Embryonic facial prominence (tissue), 1 donor: ENCODE data around the gene NRP2.

Experiments
- DNase-seq: peaks from one replicate; pipeline ENCODE4 v3.0.0-alpha.2; 2016; ENCODE audit errors: extremely low spot score

NRP2 gene

DNA sequence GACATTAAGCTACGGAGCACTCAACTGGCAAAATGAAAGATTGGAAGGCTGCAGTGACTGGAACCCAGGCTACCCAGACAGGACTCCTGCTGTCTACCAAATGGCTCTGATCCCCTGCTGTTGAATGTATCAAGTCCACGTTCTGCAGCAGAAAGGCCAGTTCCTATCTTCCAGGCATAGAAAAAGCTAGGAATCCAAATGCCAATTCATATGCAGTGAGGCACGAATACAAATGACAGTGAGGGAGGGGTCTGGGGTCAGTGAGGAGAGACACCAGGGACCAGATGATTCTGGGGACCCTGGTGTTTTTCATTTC, 5.3 kb downstream of the NRP2 start:
- DNase-seq: no peak

DNA sequence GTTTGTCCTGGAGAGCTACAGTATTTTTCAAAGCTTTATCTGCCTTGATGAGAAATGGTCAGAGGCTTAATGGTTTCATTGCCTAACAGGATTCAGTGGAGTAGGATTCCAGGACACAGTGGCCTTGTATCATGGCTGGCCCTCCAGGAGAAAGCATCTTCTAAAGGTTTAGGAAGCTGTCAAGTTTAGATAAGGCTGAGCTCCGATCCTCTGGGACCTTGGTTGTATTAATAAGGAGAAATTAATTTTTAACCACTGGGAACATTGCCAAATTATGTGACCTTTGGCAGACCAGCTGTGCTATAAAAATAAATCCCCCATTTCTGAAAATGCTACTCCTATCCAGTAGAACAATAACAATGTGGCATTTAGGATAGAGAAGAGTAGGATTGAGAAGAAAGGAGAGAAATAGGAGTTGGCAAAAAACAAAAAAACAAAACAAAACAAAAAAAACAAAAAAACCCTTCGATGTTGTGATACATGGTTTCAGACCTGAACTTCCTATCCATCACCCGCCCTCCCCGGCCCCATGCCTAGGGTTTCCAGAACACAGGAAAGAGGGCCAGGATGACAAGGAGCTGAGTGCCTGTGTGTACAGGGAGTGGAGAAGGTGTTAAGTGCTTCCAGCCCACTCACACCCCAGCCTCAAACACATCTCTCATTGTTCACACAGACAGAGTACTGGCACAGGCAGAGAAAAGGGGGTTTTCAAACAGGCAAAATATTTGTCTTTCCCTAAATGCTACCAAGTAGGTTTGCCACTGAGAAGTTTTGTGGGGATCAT, 6.3 kb downstream of the NRP2 start:
- no peak for DNase-seq

DNA sequence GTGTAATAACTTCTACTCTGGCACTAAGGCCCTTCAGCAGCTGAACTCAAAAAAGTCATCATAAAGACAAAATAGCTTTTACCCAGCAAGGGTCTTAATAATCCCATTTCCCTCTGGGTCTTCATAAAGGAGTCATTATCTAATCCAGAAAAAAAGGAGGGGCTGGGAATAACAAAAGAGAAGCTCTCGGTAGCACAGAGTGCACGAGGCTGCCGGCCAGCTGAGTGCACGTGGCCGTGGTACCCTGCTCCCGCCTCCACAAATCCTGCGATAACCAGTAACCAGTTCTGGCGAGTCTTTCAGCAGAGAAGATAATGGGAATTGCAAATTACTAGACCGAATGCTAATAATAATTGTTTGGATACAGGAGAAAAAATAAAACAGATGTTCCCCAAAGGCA, 7.5 kb downstream of the NRP2 start:
- no peak for DNase-seq

DNA sequence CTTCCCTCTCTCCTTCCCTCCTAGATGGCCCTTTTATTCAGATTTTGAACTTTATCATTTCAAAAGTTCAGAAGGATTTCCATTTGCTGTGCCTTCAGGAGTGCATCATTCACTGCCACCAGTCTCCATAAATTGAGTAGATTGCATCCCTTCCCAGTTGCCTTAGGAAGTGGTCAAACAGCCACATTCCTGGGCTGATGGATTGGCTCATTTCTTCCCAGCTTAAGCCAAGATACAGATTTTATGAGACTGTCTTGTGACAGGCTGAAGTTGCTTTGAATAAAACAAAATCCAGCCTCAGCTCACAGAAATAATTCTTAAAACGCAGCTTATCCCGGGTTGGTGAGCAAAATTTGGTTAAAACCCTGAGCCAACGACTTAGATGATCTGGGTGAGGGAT, 9.8 kb downstream of the NRP2 start:
- no peak for DNase-seq

DNA sequence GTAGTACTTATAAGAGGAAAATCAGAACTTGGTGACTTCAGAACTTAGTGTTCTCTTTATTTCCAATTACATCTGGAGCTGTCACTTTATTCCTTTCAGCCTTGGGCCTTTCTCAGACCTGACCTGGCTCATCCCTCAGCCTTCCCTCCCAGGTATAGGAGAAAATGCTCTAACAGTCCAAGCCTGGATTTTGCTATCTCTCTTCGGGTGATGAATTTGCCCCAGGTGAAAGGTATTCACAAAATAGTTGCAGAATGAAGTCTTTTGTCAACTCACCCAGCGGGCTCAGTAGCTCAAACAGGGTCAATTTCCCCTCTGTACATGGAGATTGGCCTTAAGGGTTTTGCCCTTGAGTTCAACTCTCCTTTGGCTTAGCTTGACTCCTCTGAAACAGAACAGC, 12.0 kb downstream of the NRP2 start:
- no peak for DNase-seq

DNA sequence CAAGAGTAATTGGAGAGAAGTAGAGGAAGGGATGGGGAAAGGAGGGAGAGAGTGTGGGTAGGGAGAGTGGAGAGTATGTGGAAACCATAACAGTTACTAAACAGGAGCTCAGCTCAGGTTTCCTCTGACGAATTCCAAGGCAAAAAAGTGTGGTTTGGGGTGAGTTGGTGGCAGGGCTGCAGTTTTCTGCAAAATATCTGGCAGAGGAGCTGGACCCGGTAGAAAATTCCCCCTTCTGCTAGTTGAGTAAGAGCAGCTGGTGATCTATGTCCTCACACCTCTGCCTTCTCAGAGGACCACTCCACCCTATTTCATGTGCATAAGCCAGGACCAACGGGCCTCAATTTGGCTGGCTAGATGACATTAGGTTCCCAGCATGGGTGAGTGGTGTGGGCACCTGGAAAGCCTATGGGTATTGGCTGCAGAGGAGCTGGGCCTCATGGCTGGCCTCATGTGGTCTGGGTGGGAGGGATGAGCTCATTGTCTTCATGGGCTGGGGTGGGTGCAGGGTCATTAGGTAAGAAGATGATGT, 13.2 kb downstream of the NRP2 start:
- no peak for DNase-seq

DNA sequence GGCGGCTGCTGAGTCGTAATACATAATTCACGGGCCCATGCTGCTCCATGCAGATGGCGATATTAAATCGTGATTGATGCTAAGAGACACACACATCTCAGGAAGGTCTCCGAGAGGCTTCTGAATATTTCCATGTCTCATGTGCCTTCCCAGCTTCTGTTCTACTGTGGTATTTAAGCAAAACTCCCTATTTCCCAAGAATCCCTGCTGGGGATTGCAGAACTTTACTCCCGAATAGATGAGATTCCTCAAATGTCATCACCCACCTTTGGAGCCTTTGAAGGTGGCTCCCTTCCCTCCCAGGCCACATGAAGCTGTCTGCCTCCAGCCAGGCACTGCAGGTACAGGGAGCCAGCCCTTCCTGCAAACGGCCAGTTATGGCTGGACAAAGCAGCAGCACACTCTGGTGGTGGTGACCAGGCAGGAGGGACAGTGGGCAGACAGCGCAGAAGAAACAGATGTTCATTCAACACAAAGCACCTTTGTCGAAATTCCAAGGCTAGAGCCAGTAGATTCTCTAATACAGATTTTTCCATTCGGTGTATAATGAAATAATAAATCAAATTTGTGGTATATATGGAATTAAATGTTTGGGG, 14.1 kb downstream of the NRP2 start:
- no peak for DNase-seq

DNA sequence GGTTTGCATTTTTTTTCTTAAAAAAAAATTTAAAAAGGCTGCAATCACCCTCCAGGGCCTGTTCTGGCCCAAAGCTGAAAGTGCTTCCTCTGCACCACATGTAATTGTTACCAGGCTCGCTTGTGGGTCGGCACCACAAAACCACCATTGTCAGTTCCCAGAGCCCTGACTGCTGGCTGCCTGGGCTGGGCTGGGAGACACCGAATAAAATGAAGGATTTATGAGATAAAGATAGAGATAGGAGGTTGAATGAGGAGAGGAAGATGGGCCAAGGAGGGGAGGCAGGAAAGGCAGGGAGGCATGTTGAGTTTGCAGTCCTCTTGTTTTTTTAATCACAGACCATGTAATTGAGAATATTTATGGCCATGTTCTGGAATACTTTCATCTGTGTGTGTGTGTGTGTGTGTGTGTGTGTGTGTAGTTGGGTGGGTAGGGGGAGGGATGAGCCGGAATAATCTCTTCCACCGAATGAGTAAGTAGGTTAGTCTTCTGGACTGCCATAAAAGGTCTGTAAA, 14.7 kb downstream of the NRP2 start:
- DNase-seq: no peak

DNA sequence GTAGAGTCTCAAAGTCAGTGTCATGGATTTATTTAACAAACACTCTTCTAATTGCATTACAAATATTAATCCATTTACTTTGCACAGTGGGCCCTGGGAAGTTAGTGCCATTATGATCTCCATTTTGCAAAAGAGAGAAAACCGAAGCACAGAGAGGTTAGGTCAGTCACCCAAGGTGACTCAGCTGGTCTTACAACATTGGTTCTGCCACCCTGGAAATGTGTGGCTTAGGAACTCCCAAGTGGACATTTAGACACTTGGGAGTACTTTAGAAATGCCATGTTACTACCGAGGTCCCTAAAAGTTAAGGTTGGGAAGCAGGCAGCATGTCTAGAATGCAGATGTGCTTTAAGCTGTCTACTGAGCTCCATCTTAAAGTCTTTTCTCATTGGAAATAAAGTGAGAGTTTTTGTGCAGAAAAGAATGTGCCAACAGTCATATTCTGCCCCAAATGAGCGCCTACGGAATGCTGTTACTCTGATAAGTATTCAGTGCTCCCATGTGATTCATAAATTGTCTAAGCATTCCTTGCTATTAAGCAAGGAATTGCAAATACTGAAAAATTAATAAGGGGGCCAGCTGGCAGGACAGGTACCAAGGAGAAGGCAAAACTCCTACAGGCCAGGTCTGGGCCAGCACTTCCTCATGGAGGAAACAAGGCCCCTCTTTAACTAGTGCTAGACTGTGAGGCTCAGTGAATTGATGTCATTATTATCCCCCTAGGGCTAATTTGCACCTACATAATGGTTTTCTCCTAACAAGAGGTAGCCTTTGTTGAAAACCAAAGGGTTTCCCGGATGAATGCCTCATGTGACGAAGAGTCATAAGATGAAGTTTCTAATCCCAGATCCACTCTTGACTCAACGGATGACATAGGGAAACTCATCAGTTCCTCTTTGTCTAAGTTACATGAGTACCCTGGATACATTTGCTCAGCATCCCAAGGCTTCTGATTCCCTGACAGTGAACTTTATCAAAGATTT, 16.3 kb downstream of the NRP2 start:
- no peak for DNase-seq

DNA sequence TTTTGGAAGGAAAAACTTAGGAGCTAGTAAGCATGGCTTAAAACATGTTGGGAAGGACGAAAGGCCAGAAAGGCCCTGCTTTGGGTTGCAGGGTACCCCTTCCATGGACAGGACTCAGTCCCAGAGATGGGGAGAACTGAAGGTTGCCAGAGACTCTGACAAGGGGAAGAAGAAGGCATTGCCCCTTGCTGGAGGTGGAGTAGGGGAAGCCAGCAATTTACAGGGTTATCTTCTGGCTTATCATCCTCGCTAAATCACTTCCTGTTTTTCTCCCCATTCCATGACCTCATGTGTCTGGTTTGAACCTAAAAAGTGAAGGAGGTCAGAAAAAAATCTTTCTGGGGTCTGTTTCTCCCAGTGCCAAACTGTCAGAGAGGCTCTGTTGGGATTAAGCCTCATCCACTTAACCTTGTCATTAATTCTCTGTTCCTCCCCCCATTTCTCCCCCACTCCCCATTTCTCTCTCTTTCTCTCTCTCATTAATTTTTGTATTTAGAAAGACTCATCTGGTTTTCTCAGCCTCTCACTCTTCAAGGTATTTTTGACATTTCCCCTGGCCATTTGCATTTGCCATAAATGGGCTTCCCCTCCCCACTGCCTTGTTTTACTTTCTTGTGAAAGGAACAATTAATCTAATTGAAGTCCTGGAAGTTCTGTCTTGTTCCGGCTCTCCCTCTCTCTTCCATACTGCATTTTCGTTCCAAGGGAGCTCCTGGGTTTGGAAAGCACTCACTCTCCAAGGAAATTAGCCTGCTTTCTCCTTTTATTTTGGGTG, 17.4 kb downstream of the NRP2 start:
- no peak for DNase-seq

DNA sequence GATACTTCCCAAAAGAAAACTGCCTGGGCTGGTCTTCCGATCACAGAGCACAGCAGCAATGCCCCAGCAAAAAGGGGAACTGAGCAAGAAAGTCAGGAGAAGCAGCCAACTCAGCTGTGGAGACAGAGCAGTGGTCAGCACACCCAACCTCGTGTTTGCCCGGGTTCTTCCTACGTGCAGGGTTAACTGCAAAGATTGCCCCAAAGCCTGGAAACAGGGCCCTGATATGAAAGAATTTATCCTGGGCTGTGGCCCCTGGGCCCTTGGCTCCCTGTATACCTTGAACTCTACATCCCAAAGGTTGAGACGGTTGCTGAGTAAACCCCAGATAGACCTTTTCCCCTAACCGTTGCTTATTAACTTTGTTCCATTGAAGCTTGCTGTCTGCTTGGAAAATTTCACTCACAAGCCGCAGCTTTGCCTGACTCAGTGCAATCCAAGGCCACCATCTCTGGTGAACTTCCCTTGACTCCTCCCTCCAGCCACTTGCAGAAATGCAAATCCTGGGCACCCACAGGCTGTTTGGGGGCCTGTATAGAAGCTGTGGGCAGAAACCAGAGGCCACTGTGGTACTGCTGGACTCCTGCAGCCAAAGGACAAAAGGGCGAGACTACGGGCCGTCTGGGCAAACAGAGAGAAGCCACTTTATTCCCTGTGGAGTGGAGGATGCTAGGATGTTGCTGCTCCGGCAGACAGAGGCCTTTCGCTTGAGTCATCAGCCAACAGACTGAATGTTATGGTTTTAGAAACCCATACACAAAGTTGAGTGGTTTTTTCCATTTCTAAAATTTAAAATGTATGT, 18.2 kb downstream of the NRP2 start:
- no peak for DNase-seq

DNA sequence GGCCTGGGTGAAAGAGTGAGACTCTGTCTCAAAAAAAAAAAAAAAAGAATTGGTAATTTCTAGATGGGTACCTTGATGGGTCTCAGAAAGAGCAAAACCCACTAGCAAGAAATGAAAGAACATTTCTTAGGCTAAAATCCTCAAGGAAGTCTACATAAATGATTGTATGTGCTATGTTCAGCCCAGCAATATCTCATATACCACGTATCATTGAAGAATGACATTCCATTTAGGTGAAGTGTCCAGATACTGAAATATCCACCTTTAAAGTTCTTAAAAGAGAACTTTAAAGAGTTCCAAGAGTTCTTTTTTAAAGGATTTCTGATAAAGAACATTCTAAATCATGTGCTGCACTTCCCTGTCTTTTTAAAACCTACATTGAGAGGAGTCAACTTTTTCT, 19.2 kb downstream of the NRP2 start:
- no peak for DNase-seq

DNA sequence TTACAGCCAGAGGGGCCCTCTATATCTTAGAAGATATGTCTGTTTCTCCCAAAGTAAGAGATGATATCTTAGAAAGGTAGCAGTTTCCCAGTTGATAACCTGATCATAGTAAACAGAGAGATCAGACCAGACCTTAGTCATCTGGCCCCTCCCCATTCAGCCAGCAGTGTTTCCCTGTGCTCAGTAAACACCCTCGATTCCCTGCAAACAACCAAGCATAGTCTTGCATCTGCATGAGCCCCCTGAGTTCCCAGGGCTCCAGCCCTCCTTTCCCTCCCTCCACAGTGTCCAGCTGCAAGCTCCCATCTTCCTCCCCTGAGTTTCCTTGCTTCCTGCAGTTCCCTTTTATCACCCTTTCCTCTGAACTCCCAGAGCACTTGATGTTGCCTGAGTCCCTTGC, 20.3 kb downstream of the NRP2 start:
- DNase-seq: no peak

DNA sequence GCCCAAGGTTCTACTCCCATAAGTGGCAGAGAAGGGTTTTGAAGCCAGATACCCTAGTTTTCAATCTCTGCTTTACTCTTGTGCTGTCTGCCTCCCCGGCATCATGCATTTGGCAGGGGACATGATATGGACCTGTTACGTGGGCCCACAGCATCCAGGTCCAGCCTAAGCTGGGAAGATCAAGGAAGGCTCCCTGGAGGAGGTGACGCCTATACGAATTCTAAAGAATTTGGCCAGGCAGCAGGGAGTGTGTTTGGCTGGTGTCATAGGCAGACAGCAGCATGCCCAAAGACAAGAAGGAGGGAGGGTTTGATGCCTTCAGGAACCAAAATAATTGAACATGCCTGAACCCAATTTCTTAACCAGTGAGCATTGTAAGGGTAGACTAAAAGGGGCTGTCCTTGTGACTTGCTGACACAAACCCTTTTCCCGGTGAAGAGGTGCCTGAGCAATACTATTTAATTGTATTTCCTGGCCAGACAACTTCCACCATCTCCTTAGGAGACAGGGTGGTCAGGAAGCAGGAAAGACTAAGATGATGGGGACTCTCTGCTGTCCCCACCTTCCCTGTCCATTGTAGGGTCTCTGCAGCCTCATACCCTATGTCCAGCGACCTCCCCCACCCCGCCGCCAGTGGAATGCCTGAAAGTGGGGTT, 21.3 kb downstream of the NRP2 start:
- no peak for DNase-seq

DNA sequence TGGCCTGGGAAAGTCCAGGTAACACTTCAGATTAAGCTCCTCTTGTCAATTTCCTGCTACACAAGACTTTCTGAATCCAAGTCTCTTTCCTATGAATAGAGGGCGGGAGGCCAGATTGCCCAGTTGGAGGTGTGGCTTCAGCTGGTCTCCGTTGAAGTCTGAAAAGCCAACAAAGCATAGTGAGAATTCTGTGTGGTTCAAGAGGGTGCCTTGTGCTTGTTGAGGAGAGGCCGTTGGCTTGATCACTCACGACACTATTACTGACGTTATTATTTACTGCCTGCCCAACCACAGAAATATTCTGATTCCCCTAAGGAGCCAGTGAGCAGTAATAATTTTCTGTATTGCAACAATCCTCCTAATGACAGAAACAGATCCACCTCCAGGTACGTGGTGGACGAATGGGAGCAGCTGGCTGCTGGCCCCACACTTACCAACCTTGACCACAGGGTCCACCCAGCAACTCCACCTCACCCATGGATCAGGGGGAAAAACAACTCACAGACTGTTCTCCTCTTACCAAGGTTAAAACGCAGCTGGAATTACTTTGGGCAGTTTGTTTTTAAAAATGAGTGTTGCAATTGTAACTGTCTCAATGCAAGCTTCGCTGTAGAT, 21.9 kb downstream of the NRP2 start:
- DNase-seq: no peak

DNA sequence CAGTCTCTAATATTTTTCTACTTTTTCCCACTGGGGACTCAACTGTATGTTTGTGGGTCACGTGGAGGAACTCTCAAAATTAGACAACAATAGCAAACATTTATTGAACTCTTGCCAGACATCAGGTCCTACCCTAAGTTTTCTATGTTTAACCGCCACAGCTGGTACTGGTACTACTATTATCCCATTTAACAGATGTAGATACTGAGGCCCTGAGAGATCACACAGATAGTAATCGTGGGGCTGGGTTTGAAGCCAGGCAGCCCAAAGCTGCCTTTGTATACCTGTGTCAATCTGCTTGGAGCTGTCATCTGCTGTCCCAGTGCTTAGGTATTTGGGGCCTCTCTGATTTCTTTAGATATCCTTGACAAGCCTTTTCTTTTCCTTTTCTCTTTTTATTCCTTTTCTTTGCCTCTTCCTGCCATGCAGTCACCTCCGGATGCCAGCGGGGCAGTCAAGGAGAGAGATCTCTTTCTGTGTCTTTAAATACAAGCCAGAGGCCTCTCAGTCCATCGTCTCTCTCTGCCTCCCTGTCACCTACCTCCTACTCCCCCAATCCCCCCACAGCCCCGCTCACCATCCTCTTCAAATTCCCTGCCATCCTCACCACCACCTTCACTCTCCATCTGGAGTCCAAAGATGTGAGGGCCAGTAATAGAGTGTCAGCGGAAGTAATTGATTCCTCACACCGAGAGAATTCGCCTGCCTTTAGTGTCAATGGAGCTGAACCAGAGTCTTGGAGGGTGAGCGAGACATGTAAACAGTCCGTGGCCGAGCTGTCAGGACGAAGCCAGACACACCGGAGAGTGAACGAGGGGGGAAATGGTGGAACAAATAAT, 23.4 kb downstream of the NRP2 start:
- no peak for DNase-seq

DNA sequence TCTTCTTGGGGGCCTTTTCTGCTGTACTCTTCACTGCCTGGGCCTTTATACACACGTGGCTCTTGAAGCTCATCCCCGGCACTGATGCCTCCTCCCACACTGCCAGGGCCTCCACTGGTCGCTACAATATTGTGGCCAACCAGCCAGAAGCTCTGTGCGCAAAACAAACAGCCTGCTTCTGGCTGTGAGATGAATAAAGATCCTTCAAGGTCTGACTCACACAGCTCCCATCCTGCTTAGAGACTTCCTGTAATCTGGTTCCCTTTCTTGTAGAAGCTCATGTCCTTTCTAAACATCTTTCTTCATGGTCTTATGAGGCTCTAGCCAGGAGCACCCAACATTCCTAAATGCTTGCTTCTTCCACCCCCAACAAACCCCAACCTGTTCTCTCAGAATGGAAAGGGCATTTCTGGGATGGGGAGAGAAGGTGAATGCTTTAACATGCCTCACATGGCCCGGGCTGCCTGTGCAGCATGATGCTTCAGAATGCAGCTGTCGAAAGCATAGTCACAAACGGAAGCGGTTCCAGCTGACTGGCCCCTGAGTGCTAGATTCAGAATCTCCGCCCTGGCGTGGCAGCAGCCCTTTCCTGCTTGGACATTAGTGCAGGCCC, 24.6 kb downstream of the NRP2 start:
- DNase-seq: no peak

DNA sequence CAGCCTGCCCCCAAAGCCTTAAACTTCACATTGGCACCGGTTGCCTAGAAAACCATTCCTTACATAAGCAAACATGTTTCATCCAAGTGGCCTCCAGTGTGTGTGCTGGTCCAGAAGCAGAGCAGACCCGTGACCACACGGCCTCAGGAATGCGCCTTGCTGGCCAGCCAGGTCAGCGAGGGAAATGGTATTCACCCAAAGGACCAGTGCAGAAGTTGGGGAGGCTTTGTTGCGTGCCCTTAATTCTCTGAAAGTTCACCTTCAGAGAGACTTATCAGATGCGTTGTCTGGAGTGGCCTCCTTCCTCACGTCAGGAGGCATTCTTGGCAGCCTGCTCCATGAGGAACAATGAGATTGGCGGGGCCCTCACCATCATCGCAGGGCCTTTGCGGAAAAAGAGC, 25.9 kb downstream of the NRP2 start:
- DNase-seq: no peak
